Cortex of kidney (tissue), 1 donor: ENCODE data around the gene VPS18.

Experiments
- DNase-seq: peaks from one replicate; lab custom pipeline; 2025; lab: John Stamatoyannopoulos, UW

The VPS18 gene

DNA sequence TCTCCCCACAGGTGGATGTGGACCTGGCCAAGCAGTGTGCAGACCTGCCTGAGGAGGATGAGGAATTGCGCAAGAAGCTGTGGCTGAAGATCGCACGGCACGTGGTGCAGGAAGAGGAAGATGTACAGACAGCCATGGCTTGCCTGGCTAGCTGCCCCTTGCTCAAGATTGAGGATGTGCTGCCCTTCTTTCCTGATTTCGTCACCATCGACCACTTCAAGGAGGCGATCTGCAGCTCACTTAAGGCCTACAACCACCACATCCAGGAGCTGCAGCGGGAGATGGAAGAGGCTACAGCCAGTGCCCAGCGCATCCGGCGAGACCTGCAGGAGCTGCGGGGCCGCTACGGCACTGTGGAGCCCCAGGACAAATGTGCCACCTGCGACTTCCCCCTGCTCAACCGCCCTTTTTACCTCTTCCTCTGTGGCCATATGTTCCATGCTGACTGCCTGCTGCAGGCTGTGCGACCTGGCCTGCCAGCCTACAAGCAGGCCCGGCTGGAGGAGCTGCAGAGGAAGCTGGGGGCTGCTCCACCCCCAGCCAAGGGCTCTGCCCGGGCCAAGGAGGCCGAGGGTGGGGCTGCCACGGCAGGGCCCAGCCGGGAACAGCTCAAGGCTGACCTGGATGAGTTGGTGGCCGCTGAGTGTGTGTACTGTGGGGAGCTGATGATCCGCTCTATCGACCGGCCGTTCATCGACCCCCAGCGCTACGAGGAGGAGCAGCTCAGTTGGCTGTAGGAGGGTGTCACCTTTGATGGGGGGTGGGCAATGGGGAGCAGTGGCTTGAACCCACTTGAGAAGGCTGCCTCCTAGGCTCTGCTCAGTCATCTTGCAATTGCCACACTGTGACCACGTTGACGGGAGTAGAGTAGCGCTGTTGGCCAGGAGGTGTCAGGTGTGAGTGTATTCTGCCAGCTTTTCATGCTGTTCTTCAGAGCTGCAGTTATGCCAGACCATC, 8.6 kb downstream of the VPS18 start:
- DNase-seq: no peak

GRCh38 chr15:40904552-40905201, 10.4 kb downstream of the VPS18 start:
- DNase-seq: no peak

DNA sequence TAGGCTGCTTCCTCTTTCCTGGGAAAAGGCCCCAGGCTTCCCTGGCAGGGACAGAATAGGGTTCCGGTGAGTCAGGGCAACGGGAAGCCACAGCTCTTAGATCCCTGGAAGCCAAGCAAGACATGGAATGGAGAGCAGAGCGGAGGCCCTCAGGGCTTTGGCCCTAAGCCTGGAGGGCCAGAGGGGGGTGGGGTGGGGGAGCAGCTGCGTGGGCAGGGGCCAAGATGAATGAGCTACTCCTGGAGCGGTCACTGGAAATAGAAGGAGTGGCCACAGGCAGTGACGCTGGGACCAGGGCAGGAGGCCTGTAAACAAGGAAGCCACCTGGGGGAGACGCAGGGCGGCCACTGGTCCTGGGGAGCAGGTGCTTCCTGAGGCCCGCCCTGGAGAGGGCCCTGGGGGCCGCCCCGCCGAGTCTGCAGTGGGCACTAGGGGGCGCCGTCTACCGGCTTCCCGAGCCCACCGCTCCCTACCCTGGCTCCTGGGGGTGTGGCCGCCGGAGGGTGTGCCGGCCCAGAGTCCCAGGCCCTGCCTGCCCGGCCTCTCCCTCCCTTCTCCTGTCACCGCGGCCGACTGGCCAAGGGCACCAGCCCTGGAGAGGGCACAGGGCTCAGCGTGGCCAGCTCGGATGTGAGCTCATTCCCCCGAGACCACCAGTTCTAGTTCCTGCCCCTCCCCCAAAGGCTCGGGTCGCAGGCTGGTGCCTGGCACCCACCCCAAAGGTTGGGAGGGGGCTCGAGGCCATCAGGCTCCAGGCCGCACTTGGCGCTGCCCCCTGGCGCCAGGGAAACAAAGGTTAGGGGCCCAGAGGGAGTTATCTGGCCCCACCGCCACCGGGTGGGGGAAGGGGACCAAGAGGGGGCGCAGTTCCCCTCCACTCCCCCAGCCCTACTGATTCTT, 12.1 kb downstream of the VPS18 start:
- peak; percentile 77 for DNase-seq

GRCh38 chr15:40906991-40907802, 12.9 kb downstream of the VPS18 start:
- DNase-seq: no peak

DNA sequence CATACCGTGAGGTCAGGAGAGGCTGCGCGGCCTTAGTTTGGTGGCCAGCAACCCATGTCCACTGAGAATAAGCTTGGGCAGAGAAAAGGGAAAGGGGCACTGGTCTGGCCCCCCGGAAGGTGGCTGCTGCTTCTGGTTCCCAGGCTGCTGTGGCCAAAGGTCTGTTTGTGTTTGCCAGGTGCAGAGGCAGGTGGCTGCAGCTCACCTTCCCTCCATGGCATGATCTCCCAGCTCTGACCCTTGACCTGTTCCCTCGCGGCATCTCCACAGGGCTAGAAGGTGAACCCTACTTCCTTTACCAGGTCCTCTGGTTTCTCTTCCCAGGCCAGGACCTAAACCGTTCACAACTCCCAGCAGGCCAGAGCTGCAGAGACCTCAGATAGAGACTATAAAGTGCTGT, 13.8 kb downstream of the VPS18 start:
- no peak for DNase-seq

DNA sequence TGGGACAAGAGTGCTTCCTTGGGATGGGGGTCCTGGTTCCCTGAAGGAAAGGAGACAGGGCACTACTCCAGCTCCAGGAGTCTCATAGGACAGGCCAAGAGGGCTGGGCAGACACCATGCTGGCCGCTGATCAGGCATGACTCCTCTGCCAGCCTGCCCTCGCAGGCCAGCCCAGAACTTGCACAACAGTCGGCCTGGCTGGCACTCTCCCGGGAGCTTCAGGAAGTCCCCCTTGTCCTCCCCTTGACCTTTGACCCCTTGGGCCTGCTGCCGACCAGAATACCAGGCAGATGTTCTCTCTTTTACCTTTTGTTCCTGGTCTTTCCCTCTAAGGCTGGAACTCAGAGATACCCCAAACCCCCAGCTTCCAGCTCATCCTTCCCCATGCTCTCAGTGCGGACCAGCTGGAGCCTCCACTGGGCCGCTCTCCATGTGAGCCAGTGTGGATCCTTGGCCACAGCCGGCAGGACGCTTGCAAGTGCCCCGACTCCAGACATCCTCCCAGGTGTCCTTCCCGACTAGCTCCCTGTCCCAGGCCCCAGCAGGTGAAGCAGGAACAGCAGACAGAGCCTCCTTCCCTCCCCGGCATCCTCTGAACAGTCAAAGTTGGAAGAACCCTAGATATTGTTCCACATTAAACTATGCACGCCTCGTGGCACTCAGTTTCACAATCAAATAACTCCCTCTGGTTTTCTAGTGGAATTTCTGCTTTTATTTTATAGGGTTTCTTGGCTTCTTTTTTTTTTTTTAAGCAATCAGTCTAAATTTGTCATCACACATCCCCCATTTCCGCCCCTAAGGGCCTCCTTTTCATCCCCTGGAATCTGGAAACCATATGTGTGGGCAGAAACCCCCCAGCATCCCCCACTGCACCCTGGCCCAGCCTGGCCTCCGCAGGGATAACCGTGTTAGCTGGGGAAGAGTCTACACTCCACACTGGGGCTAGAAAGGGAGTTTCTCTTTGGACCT, 15.7 kb downstream of the VPS18 start:
- DNase-seq: no peak

DNA sequence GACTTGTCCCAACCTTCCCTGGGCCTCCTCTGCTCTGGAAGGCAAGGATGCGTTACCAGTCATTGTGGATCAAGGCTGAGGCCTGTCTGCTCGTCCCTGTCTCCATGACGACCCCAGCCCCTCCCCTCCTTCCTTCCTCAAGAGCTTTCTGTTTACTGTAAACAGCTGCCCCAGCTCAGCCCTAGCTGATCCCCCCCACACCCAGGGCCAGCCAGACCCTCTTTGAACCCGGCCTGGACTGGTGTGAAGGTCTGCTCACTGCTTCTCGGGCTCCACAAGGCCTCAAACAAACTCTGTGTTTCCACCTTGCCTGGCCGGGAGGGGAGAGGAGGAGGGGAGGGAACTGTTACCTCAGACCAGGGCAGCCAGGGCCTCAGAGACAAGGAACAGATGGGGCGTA, 16.9 kb downstream of the VPS18 start:
- no peak for DNase-seq

- DNase-seq: no peak
Observed at GRCh38 chr15:40911693-40912092, 17.4 kb downstream of the VPS18 start.

GRCh38 chr15:40912478-40912877, 18.2 kb downstream of the VPS18 start:
- DNase-seq: no peak

GRCh38 chr15:40914013-40914412, 19.8 kb downstream of the VPS18 start:
- no peak for DNase-seq

DNA sequence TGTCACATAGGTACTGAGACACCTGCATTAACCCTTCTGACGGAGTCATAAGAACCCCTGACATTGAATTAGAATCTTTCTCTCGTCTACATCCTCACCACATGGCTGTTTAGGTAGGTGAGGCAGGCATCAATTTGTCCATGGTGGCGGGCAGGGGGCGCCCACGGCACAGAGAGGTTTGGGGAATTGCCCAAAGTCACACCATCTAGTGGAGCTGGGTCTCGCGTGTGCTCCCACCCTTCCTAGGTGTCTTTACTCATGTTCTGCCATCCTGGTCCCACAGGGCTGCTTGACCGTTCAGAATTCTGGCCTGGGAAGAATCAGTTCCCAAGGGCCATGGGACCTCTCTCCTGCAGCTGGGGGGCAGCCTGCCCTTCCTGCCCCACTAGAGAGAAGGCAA, 20.2 kb downstream of the VPS18 start:
- no peak for DNase-seq

DNA sequence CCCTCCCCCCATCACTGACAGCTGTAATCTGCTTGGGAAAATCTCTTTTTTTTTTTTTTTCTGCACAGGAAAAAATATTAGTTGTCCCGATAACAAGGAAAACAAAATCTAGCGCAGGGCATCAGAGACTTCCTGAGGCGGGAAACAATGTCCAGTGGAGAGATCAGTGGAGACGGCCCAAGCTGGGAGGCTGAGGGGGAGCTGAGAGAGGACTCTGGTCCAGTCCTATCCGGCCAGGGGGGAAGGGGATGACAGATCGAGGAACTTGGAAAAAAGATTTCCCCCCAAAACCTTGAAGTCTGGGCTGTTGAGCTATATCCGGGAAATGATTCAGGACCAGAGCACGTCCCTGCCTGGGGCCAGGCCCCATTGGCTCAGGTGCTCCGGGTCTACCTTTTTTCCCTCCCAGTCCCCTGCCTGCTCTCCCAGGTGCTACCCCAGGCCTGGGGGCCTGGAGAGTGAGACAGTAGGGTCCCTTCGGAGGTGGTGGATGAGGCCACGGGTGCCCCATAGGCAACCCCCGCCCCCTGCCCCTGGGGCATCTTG, 20.9 kb downstream of the VPS18 start:
- DNase-seq: no peak

- DNase-seq: no peak
Observed at GRCh38 chr15:40915679-40916078, 21.4 kb downstream of the VPS18 start.

DNA sequence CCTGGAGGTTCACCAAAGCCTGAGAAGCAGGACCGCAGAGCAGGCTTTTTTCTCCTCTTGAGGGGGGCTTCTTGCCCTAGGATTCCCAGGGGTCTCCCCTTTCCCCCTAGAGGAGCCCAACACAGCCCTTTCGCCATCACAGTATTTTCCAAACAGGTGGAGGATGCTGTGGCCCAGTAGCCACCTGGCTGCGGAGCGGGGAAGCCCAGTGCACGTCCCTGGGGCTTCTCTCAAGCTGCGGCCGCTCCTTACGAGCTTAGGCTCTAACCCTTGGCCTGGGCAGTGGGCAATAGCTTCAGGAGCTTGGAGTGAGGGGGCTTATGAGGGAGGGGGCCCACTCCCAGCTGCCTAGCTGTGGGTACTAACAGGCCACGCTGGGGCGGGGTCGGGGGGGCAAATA, 23.3 kb downstream of the VPS18 start:
- no peak for DNase-seq

- DNase-seq: no peak
Observed at GRCh38 chr15:40918146-40918798, 24.0 kb downstream of the VPS18 start.

DNA sequence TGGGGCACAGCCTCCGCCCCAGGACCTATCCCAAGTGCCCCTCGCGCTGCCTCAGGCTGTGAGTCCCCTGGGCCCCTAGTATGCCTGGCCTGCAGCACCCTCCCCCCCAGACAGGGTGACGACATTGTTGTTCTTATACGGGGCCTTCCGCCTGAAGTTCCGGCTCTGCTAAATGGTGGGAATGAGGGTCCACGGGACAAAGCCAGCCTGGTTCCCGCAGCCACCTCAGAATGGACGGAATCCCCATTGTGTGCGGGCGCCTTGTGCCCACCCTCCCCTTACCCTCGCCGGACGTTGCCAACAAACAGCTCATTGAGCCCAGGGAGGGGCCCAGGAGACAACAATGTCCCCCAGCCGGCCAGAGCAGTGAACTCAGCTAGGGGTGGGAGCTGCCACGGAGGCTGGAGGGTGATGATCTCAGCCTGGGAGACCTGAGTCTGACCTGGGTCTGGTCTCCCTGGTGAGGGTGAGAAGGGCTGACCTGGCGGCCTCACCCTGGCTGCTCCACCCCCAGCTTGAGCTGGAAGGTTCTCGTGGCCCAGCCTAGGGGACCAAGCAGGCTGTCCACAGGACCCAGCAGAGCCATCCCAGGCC, 24.6 kb downstream of the VPS18 start:
- no peak for DNase-seq

DNA sequence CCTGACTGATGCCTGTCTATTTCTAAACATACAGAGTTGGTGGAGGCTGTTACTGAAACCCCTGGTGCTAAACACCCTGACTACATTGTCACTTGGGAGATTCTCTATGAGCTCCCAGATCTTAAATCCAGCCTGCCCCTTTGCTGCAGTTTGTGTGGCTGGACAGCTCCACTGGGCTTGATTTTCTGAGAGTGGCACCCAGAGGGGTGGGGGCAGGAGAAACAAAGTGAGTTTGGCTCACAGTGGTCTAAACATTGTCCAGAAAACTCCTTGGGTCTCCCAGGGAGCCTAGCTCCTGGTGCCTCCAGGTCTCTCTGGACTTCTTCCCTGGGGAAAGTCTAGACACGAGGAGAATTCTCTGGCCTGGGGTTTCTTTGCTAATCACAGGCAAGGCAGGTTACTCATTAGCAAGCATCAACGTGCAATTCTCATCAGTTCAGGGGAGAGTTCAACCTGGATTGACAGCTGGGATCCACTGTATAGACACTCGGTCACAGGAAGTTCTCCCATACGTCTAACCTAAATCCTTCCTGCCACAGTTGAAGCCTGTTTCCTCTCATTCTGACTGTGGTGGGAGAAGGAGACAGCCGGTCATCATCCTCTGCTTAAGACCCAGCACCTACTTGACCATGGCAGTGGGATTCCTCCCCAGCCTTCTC, 27.8 kb downstream of the VPS18 start:
- DNase-seq: no peak

GRCh38 chr15:40922608-40923005, 28.4 kb downstream of the VPS18 start:
- no peak for DNase-seq

- DNase-seq: no peak
Observed at GRCh38 chr15:40923551-40923950, 29.3 kb downstream of the VPS18 start.
